ENCODE measurements around the gene ZNF593OS.

Gene ZNF593OS

DNA sequence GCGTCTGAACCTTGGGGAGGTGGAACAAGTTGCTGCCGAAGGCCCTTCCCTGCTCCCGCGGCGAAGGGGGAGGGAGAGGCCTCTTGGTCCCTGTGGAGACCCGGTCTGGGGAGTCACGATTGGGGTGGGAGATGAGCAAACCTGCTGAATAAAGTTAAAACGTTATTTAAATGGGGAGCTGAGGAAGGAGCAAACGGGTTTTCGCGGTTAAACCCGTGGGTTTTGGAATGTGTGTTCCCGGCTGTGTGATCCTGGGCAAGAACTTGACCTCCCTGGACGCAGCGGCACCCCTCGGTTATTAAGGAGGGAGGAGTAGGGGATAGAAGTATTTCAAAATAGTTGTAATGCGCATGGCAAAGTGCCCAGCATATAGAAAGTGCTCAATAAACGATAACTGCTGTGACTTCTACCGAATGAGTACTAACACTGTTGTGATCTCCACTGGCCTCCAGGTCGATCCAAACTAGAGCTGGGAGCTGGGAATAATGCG is 9.4 kb downstream of the ZNF593OS start:
- ChIA-PET POLR2A (ENCODE audit: low non-redundant PET) (no interaction called here), CTCF (interaction anchor here (0.7 to 2.2 kb wide), 2 partner anchors 7 to 883 kb away, joined by 3 to 6 read pairs; partner anchors contain the start of gene ZNF593)
- TF ChIP-seq, protein P1, sequence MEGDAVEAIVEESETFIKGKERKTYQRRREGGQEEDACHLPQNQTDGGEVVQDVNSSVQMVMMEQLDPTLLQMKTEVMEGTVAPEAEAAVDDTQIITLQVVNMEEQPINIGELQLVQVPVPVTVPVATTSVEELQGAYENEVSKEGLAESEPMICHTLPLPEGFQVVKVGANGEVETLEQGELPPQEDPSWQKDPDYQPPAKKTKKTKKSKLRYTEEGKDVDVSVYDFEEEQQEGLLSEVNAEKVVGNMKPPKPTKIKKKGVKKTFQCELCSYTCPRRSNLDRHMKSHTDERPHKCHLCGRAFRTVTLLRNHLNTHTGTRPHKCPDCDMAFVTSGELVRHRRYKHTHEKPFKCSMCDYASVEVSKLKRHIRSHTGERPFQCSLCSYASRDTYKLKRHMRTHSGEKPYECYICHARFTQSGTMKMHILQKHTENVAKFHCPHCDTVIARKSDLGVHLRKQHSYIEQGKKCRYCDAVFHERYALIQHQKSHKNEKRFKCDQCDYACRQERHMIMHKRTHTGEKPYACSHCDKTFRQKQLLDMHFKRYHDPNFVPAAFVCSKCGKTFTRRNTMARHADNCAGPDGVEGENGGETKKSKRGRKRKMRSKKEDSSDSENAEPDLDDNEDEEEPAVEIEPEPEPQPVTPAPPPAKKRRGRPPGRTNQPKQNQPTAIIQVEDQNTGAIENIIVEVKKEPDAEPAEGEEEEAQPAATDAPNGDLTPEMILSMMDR (conservative IDR thresholded peaks at IDR 0.05; ENCODE audit: low read depth), result no peak
- H3K27ac ChIP-seq, result peak overlapping the region; percentile 24; the same call in 1 of the 2 replicates
- no peak for DNase-seq (ENCODE audit: low spot score)

DNA sequence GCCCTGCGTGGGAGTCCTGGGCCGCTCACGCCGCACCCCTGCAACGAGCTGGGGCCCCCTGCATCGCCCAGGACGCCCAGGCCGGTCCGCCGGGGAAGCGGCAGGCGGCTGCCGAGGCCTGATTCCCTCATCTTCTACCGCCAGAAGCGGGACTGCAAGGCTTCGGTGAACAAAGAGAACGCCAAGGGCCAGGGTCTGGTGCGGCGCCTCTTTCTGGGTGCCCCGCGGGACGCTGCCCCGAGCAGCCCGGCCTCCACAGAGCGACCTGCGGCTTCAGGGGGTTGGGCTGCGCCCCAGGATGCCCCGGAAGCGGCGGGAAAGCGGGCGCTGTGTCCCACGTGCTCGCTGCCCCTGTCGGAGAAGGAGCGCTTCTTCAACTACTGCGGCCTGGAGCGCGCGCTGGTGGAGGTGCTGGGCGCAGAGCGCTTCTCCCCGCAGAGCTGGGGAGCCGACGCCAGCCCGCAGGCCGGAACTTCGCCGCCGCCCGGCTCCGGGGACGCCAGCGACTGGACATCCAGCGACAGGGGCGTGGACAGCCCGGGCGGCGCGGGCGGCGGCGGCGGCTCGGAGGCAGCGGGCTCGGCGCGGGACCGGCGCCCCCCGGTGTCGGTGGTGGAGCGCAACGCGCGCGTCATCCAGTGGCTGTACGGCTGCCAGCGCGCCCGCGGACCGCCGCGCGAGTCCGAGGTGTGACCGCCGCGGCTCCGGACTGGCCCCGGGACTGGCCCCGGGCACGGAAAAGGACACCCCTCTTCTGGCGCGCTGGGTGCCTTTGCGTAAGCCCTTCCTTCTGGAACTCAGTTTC is 10.0 kb downstream of the ZNF593OS start:
- TF ChIP-seq, protein P1 (conservative IDR thresholded peaks at IDR 0.05; ENCODE audit: low read depth), result peak; percentile 42
- ChIA-PET CTCF (interaction anchor here (0.6 to 2.2 kb wide), 2 partner anchors 8 to 212 kb away, joined by 4 to 6 read pairs; partner anchors contain the start of gene ZNF593), POLR2A (ENCODE audit: low non-redundant PET) (no interaction called here)
- peak overlapping the region; percentile 24; the same call in 1 of the 2 replicates for H3K27ac ChIP-seq
- DNase-seq (ENCODE audit: low spot score), result peak; percentile 27

DNA sequence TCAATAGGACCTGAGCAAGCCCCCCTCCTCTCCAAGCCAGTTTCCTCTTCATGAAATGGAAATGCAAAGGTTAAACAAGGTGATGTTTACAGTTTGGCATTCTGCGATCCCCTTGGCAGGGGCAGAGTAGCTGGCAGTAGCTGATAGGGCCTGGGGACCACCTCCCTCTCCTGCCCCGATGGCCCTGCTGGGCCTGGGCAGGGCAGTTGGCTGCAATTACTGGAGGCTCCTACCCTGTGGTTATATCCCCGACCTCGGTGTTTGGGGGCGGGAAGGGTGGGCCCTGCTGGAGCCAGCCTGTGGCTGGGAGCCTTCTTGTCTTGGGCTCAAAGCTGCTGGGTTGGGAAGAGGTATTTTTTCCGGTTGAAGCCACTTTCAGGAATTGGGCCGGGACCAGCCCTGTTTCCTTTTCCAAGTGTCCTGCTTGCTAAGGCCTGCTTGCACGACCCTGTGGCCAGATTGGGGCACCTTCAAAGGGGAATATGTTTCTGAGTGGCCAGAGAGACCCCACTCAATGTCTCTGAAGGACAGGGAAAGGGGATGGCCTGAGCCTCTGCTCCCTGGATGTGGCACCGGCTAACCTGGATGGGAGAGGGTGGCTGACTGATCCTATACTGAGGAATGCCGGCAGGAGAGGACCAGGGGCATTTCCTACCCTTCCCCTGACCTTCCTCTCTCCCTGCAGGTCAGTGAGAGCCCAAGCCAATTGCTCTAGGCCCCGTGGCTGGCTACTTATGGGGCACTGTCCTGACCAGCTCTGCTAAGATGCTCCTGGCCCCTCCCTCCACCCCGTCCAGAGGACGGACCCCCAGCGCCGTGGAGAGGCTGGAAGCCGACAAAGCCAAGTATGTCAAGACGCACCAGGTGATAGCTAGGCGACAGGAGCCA is 10.9 kb downstream of the ZNF593OS start:
- H3K27ac ChIP-seq, result no peak overlapping the region
- TF ChIP-seq, protein P1 (conservative IDR thresholded peaks at IDR 0.05; ENCODE audit: low read depth), result no peak
- POLR2A ChIA-PET (ENCODE audit: low non-redundant PET), result no interaction called here
- no peak for DNase-seq (ENCODE audit: low spot score)
- CTCF ChIA-PET, result interaction anchor here (0.6 to 2.2 kb wide), 2 partner anchors 9 to 213 kb away, joined by 4 to 6 read pairs; partner anchors contain the start of gene ZNF593

GRCh38 chr1:26159743-26160039 is 11.9 kb downstream of the ZNF593OS start:
- TF ChIP-seq, protein P1 (conservative IDR thresholded peaks at IDR 0.05; ENCODE audit: low read depth), result no peak
- no peak overlapping the region for H3K27ac ChIP-seq
- no peak for DNase-seq (ENCODE audit: low spot score)
- ChIA-PET CTCF (no interaction called here), POLR2A (ENCODE audit: low non-redundant PET) (no interaction called here)

GRCh38 chr1:26158908-26159742 is 12.5 kb downstream of the ZNF593OS start, which contains the start of gene FAM110D:
Gene FAM110D (plus strand): TSS chr1:26159079. CDS start chr1:26161292, 2,213 bp downstream.
- DNase-seq (ENCODE audit: low spot score), result no peak
- CTCF ChIA-PET, result no interaction called here
- TF ChIP-seq, protein P1 (conservative IDR thresholded peaks at IDR 0.05; ENCODE audit: low read depth), result no peak
- POLR2A ChIA-PET (ENCODE audit: low non-redundant PET), result no interaction called here
- peak within 1 kb of the TSS; percentile 17 for H3K27ac ChIP-seq

Measured in RWPE1 (cell line).